Muscle of back (tissue), 13 donors: ENCODE measurements around the gene BRSK2. TPM values are rescaled to one million over a fixed set of nuclear protein-coding genes. Genes with fewer than 3 reads are reported as not detected.
"Not testable (repeated sequence)": the region's sequence is repeated elsewhere in the genome, so short reads cannot be mapped to it uniquely, and the experiment has no call there.

Experiments used
- DNase-seq, 3 donors: peaks; one replicate each; pipeline versions ENCODE4 v3.0.0 to v3.0.0-alpha.2; 2013
- long read RNA-seq, 9 donors: transcript quantifications; one replicate each; lab custom pipeline, GENCODE V29; 2026
- polyA plus RNA-seq, 10 donors: library from polyadenylated mRNA; unstranded; fragments of 120-200 nt; gene quantifications; one replicate each; pipeline ENCODE4 v1.2.1, GENCODE V29; 2013; ENCODE audit not compliant: insufficient read length in 10 of 10

BRSK2 gene
- 1 to 10 TPM in 8 of 10 donors, under 1 TPM in 2; 0.76 to 2.2 (median 1.4) TPM for polyA plus RNA-seq
- long read RNA-seq, donor 1 = 0 reads
- long read RNA-seq, donor 2 = 0 reads
- long read RNA-seq, donor 3 = 0 reads
- long read RNA-seq, donor 4 = 0 reads
- long read RNA-seq, donor 5, partial matches to known transcripts = 0 of 1 reads
- long read RNA-seq, donor 5, other reads (novel, unspliced or antisense) = 0 of 1 reads
- long read RNA-seq, donor 6 = 0 reads
- long read RNA-seq, donor 7 = 0 reads
- long read RNA-seq, donor 8 = 0 reads
- long read RNA-seq, donor 9 = 0 reads

- no peak for DNase-seq
Measured at GRCh38 chr11:1389932-1390568, at the start of gene BRSK2. Gene BRSK2 (plus strand): TSS chr11:1389934. CDS start chr11:1390285, 351 bp downstream.

GRCh38 chr11:1340111-1340510, 49.6 kb upstream of the BRSK2 start:
- no peak for DNase-seq

GRCh38 chr11:1341226-1341625, 48.5 kb upstream of the BRSK2 start:
- DNase-seq = not testable (repeated sequence)

GRCh38 chr11:1341928-1342524, 47.7 kb upstream of the BRSK2 start:
- DNase-seq = peak in 1 of 3 donors; percentile 23

- no peak for DNase-seq
Measured at GRCh38 chr11:1342946-1343345, 46.8 kb upstream of the BRSK2 start.

GRCh38 chr11:1343391-1344055, 46.2 kb upstream of the BRSK2 start:
- DNase-seq = no peak

- DNase-seq = no peak
Measured at GRCh38 chr11:1344056-1344635, 45.6 kb upstream of the BRSK2 start.

GRCh38 chr11:1345737-1346513, 43.8 kb upstream of the BRSK2 start:
- no peak for DNase-seq

- no peak for DNase-seq
Measured at GRCh38 chr11:1346669-1347390, 42.9 kb upstream of the BRSK2 start.

GRCh38 chr11:1347411-1347999, 42.2 kb upstream of the BRSK2 start:
- not testable (repeated sequence) for DNase-seq

GRCh38 chr11:1348146-1348795, 41.5 kb upstream of the BRSK2 start:
- no peak for DNase-seq

- DNase-seq = no peak
Measured at GRCh38 chr11:1348796-1349326, 40.9 kb upstream of the BRSK2 start.

- no peak for DNase-seq
Measured at GRCh38 chr11:1349327-1350041, 40.2 kb upstream of the BRSK2 start.

GRCh38 chr11:1350086-1350725, 39.5 kb upstream of the BRSK2 start:
- DNase-seq = no peak

GRCh38 chr11:1351278-1351937, 38.3 kb upstream of the BRSK2 start:
- no peak for DNase-seq

GRCh38 chr11:1352696-1353382, 36.9 kb upstream of the BRSK2 start:
- no peak for DNase-seq
